GM08714 (cell line): Measurements from ENCODE around the gene DEFB116.
"Not testable (repeated sequence)": the region's sequence is repeated elsewhere in the genome, so short reads cannot be mapped to it uniquely, and the experiment has no call there.

ENCODE experiments used
- H3K4me3 ChIP-seq: fragments of 200-500 bp; sonication (Bioruptor generic); 2 replicates; pipeline ENCODE4 v1.5.1; 2014; ENCODE audit warnings: mild to moderate bottlenecking, low read length, inconsistent platforms
- ZNF274 ChIP-seq: IDR thresholded peaks from 2 replicates; pipeline ENCODE4 v1.6.1; 2012; ENCODE audit warnings: mild to moderate bottlenecking, low read depth, low read length

The DEFB116 gene

GRCh38 chr20:31308535-31309162, at the start of gene DEFB116:
DEFB116 (minus strand) TSS chr20:31308585; CDS start chr20:31308585, 0 bp downstream.
- no peak for TF ChIP-seq ZNF274

GRCh38 chr20:31355981-31356380, 47.6 kb upstream of the DEFB116 start:
- H3K4me3 ChIP-seq, result no peak overlapping the region
- no peak for TF ChIP-seq ZNF274

More at GRCh38 chr20:31308535-31309162, at the start of gene DEFB116:
- H3K4me3 ChIP-seq, result no peak within 1 kb of the TSS

- H3K4me3 ChIP-seq, result no peak overlapping the region
- no peak for TF ChIP-seq ZNF274
Observed at GRCh38 chr20:31341470-31341869, 33.1 kb upstream of the DEFB116 start.

GRCh38 chr20:31330893-31331292, 22.5 kb upstream of the DEFB116 start:
- no peak for TF ChIP-seq ZNF274
- no peak overlapping the region for H3K4me3 ChIP-seq

- H3K4me3 ChIP-seq, result no peak overlapping the region
- no peak for TF ChIP-seq ZNF274
Observed at GRCh38 chr20:31322504-31322903, 14.1 kb upstream of the DEFB116 start.

GRCh38 chr20:31284964-31285363, 23.4 kb downstream of the DEFB116 start:
- not testable (repeated sequence) for H3K4me3 ChIP-seq

- no peak for TF ChIP-seq ZNF274
- no peak overlapping the region for H3K4me3 ChIP-seq
Observed at GRCh38 chr20:31278178-31278577, 30.2 kb downstream of the DEFB116 start.

GRCh38 chr20:31274441-31274840, 33.9 kb downstream of the DEFB116 start:
- no peak for TF ChIP-seq ZNF274
- no peak overlapping the region for H3K4me3 ChIP-seq

GRCh38 chr20:31260326-31260932, 48.0 kb downstream of the DEFB116 start:
- no peak for TF ChIP-seq ZNF274
- no peak overlapping the region for H3K4me3 ChIP-seq

- TF ChIP-seq ZNF274, result no peak
Observed at GRCh38 chr20:31257364-31257763, 51.0 kb downstream of the DEFB116 start, which contains the start of gene DEFB115. DEFB115 (plus strand) TSS chr20:31257664; CDS start chr20:31257664, 0 bp downstream.

GRCh38 chr20:31256959-31257358, 51.4 kb downstream of the DEFB116 start:
- no peak overlapping the region for H3K4me3 ChIP-seq
- TF ChIP-seq ZNF274, result no peak

More at GRCh38 chr20:31257364-31257763, 51.0 kb downstream of the DEFB116 start, which contains the start of gene DEFB115:
- H3K4me3 ChIP-seq, result no peak within 1 kb of the TSS
